Bronchial epithelial cell (primary cell): ENCODE data around the gene IL9. TPM values are rescaled to one million over a fixed set of nuclear protein-coding genes. Genes with fewer than 3 reads are reported as not detected.

Source experiments
- DNase-seq: peaks from one replicate; pipeline ENCODE4 v3.0.0-alpha.2; 2010; ENCODE audit warnings: low read depth
- FAIRE-seq: peaks from 2 replicates; lab custom pipeline; 2011; peaks lifted over from hg19 to GRCh38; lab: Jason Lieb, UNC
- H3K27me3 ChIP-seq: 2 replicates; pipeline ENCODE4 v1.5.1; 2011; ENCODE audit warnings: low read length; ENCODE audit not compliant: control insufficient read depth, insufficient read depth
- H3K36me3 ChIP-seq: 2 replicates; pipeline ENCODE4 v1.5.1; 2011; ENCODE audit warnings: low read length; ENCODE audit not compliant: control insufficient read depth, insufficient read depth
- H3K4me3 ChIP-seq: 2 replicates; pipeline ENCODE4 v1.5.1; 2011; ENCODE audit warnings: mild to moderate bottlenecking, low read depth, low read length, control low read depth
- total RNA-seq: library from RNA; depleted of rRNA; stranded (reverse); fragments of >200 nt; gene quantifications from 2 replicates; pipeline ENCODE4 v1.2.1, GENCODE V29; 2014
- TF ChIP-seq, protein P1 (sequence below): IDR thresholded peaks from 2 replicates; pipeline ENCODE4 v1.5.1; 2011; ENCODE audit warnings: mild to moderate bottlenecking, moderate library complexity, low read length, control low read depth, inconsistent platforms; ENCODE audit not compliant: insufficient read depth, severe bottlenecking

IL9 gene
- total RNA-seq, 1 donor from 2014 or later = not detected

DNA sequence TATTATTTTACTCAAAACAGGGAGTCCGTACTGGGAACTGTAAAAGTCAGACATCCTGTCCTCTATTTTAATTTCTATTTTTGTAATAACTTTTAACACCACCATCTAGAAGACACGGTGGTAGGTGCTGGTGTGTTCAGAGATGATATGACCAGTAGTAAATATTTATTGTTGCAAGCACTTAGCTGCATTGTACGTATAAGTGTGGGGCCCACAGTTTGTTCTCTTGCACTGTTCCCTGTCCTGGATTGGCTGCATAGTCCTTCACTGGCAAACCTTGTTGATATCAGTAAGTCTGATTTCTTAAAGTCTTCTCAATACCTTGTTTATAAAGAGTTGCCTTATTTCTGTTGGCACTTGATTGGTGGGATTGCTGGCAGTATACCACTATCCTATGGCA is 24.6 kb upstream of the IL9 start:
- Histone ChIP-seq H3K4me3 (no peak overlapping the region), H3K36me3 (no peaks in the 10 kb centered on the region), H3K27me3 (peaks cover 16% of the 10 kb centered on the region)
- TF ChIP-seq, protein P1, sequence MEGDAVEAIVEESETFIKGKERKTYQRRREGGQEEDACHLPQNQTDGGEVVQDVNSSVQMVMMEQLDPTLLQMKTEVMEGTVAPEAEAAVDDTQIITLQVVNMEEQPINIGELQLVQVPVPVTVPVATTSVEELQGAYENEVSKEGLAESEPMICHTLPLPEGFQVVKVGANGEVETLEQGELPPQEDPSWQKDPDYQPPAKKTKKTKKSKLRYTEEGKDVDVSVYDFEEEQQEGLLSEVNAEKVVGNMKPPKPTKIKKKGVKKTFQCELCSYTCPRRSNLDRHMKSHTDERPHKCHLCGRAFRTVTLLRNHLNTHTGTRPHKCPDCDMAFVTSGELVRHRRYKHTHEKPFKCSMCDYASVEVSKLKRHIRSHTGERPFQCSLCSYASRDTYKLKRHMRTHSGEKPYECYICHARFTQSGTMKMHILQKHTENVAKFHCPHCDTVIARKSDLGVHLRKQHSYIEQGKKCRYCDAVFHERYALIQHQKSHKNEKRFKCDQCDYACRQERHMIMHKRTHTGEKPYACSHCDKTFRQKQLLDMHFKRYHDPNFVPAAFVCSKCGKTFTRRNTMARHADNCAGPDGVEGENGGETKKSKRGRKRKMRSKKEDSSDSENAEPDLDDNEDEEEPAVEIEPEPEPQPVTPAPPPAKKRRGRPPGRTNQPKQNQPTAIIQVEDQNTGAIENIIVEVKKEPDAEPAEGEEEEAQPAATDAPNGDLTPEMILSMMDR = no peak
- DNase-seq = no peak
- no peak for FAIRE-seq

DNA sequence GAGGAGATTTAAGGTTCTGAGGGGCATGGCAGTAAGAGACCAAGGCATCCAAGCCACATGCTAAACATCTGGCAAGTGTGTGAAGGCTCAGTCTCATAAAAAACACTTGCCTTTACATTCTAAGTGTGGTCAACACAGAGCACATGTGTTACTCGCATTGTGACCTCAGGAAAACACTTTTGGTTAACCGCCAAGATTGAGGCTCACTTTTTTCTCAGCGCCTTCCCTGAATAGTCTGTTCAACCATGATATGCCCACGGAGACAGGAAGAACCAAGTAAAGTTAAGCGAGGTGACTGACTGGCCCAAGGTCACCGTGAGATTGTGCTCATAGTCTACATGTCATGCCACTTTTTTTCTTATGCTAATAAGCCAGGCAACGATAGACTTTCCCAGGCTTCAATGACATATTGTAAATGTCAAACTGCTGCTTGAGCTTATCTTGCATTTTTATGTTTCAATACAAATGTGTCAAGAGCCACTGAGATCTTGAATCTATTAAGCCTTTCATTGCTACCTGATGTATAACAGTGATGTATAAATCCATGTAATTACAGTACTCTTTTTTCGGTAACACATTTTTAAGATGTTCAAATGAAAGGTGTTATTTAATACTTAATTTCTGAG is 21.1 kb upstream of the IL9 start:
- FAIRE-seq (peak; percentile 70), DNase-seq (no peak)
- Histone ChIP-seq H3K27me3 (peaks cover 10% of the 10 kb centered on the region), H3K4me3 (no peak overlapping the region), H3K36me3 (no peaks in the 10 kb centered on the region)
- TF ChIP-seq, protein P1 = no peak

DNA sequence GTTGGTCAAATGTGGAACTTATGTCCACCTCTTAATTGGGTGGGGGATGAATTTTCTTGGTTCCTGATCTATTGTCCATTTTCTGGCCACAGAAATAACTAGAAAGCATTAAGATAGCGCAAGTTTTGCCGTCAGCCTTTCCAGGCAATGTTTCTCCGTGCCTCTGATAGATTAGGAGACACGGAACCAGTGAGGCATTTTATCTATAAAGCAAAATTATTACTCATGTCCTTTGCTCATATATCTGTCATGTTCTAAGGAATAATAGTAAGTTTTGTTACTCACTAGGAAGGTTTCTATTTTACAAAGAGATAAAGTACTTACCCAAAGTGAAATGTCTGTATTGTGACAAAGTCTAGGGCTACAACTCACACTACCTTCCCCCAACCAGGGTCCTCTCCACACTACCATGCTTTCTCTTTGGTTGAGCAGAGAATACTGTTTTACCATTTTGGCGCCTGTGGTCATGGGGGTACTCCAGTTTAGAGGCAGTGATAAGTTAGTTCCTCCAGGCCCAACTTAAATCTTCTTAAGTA is 19.9 kb upstream of the IL9 start:
- DNase-seq (no peak), FAIRE-seq (no peak)
- Histone ChIP-seq H3K4me3 (no peak overlapping the region), H3K27me3 (peaks cover 14% of the 10 kb centered on the region), H3K36me3 (no peaks in the 10 kb centered on the region)
- TF ChIP-seq, protein P1 = no peak

DNA sequence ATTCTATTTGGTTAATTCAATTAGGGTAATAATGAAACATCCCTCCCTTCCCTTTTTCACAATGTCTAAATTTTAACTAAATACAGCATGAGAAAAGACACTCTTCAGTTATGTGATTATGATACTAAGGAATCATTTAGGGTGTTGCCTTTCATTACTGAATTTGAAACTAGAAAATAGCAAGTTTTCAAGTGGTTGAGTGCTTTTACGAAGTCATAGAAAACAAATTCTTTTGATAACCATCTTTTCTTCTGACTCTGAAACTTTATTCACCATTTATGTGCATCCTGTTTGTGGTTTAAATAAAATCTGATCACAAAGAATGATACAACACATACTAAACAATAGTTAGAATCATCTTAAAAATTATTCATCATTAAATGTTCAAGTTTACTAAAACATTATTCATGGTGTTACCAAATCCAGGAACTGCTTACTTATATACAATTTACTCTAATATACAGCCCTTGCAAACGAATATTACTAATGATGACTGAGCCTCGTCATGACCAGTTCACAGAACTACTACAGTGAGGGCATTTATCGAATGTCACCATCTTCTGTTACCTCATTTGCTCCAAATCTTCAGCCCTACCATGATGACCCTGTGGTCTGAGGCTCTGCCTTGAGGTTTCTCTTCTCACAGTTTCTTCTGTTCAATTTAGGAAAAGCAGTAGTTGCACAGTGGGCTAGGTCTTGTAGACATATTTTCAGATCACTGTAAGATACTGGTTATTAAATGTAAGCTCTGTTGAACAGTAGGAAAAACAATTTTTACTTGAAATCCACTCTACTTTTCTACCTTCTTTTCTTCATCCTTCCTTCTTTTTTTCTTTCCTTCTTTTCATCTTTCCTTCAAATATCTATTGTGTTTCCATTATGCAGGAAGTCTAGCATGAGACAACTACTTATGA is 18.3 kb upstream of the IL9 start:
- H3K4me3 ChIP-seq = no peak overlapping the region
- H3K27me3 ChIP-seq = peaks cover 19% of the 10 kb centered on the region
- DNase-seq (peak; percentile 5), FAIRE-seq (no peak)
- no peaks in the 10 kb centered on the region for H3K36me3 ChIP-seq
- TF ChIP-seq, protein P1 = no peak

DNA sequence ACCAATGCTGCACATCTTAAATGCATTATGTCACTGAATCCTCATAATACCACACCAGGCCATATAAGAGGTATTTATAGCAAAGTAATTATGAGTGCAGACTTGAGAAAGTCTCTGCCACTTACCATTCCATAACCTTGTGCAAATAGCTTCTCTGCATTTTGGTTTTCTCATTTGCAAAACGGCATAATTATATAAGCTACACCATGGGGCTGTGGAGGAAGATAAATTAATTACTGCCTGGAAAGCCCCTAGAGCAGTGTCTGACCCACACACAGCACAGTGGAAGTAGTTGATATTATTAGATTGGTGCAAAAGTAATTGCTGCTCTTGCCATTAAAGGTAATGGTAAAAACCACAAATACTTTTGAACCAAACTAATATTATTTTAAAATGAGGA is 9.5 kb upstream of the IL9 start:
- FAIRE-seq (no peak), DNase-seq (no peak)
- TF ChIP-seq, protein P1 = no peak
- Histone ChIP-seq H3K27me3 (peaks cover 14% of the 10 kb centered on the region), H3K36me3 (no peaks in the 10 kb centered on the region), H3K4me3 (no peak overlapping the region)
